ENCODE measurements around the gene PIRT.
"Not testable (repeated sequence)": the region's sequence is repeated elsewhere in the genome, so short reads cannot be mapped to it uniquely, and the experiment has no call there.

Gene PIRT

GRCh38 chr17:10837921-10838320 is at the start of gene PIRT:
PIRT (minus strand) TSS chr17:10838087; CDS start chr17:10825645, 12,442 bp downstream.
- no peak for DNase-seq (ENCODE audit: low spot score)

- DNase-seq (ENCODE audit: low spot score) = no peak
Measured at GRCh38 chr17:10881959-10882358, 44.1 kb upstream of the PIRT start.

GRCh38 chr17:10879190-10879836 is 41.4 kb upstream of the PIRT start:
- DNase-seq (ENCODE audit: low spot score) = peak; percentile 12

GRCh38 chr17:10875984-10876555 is 38.2 kb upstream of the PIRT start:
- peak; percentile 58 for DNase-seq (ENCODE audit: low spot score)

GRCh38 chr17:10875430-10875851 is 37.6 kb upstream of the PIRT start:
- peak; percentile 34 for DNase-seq (ENCODE audit: low spot score)

GRCh38 chr17:10871914-10872313 is 34.0 kb upstream of the PIRT start:
- DNase-seq (ENCODE audit: low spot score) = no peak

GRCh38 chr17:10870336-10871050 is 32.6 kb upstream of the PIRT start:
- no peak for DNase-seq (ENCODE audit: low spot score)

GRCh38 chr17:10868744-10869143 is 30.9 kb upstream of the PIRT start:
- DNase-seq (ENCODE audit: low spot score) = not testable (repeated sequence)

- DNase-seq (ENCODE audit: low spot score) = no peak
Measured at GRCh38 chr17:10859051-10859450, 21.2 kb upstream of the PIRT start.

GRCh38 chr17:10857976-10858375 is 20.1 kb upstream of the PIRT start:
- DNase-seq (ENCODE audit: low spot score) = no peak

GRCh38 chr17:10846636-10847035 is 8.7 kb upstream of the PIRT start:
- not testable (repeated sequence) for DNase-seq (ENCODE audit: low spot score)

GRCh38 chr17:10845388-10845751 is 7.5 kb upstream of the PIRT start:
- no peak for DNase-seq (ENCODE audit: low spot score)

- peak; percentile 92 for DNase-seq (ENCODE audit: low spot score)
Measured at GRCh38 chr17:10844621-10845387, 6.9 kb upstream of the PIRT start.

- DNase-seq (ENCODE audit: low spot score) = no peak
Measured at GRCh38 chr17:10843811-10844210, 5.9 kb upstream of the PIRT start.

GRCh38 chr17:10842658-10843057 is 4.8 kb upstream of the PIRT start:
- no peak for DNase-seq (ENCODE audit: low spot score)

- DNase-seq (ENCODE audit: low spot score) = no peak
Measured at GRCh38 chr17:10838682-10839081, 795 bp upstream of the PIRT start.

- DNase-seq (ENCODE audit: low spot score) = no peak
Measured at GRCh38 chr17:10836966-10837590, 809 bp downstream of the PIRT start.

- no peak for DNase-seq (ENCODE audit: low spot score)
Measured at GRCh38 chr17:10836145-10836544, 1.7 kb downstream of the PIRT start.

GRCh38 chr17:10831696-10832095 is 6.2 kb downstream of the PIRT start:
- DNase-seq (ENCODE audit: low spot score) = no peak

GRCh38 chr17:10827898-10828552 is 9.9 kb downstream of the PIRT start:
- DNase-seq (ENCODE audit: low spot score) = no peak

- DNase-seq (ENCODE audit: low spot score) = no peak
Measured at GRCh38 chr17:10824874-10825273, 13.0 kb downstream of the PIRT start.

GRCh38 chr17:10821770-10822169 is 16.1 kb downstream of the PIRT start:
- DNase-seq (ENCODE audit: low spot score) = no peak
